ENCODE measurements around the gene ZNF732.
"Not testable (repeated sequence)": the region's sequence is repeated elsewhere in the genome, so short reads cannot be mapped to it uniquely, and the experiment has no call there.

Gene ZNF732

DNA sequence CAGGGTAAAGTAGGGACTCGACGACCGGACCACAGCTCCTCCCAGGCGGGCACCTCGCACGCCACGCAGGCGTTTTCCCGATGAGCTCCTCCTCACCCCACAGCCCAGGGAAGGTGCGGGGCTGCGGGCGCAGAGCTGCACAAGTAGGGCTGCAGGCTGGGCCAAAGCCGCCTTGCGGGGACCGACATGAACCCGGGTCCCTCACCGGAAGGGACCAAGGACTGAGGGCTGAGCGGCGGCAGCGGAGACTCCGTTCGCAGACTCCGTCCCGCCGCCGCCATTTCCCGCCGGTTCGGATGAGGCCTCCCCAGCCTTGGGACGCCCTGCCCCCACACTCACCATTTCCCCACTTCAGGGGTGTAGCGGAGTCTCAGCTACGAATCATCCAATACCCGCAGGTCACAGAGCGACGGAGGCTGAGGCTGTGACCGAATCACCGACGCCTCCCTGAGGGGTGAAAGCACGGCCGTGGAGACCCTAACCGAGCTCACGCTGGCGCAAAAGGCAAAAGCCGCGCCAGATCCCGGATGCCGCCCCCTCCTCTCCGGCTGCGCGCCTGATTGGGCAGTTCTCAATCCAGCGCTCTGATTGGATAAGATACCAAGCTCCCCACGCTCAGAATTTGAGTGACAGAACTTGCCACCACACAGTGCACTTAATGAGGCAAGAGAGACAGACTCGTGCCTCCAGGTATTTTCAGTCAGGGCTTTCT, at the start of gene ZNF732:
TSS of gene ZNF732 (minus strand) at position 506 of the 712 bp plus-strand sequence. CDS start at position 342, 164 bp downstream.
- no peak for DNase-seq (ENCODE audit: low read depth in 2 of 2)

DNA sequence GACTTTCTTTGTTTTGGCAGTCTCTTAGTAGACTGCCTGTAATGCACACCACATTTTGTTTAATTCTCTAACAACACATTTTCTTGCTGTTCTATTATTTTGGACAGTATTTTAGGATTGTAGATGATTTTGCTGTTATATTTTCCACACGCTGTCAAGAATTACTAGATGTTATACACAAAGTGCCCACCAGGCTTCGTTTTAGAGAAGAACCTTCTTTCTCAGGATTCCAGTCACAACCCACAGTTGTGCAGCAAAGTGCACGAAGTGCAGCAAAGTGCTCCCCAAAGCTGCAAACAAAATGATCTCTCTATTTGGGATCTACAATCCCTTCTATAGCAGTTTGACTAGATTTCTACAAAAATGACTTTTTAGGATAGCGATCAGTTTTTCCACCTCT, 34.7 kb upstream of the ZNF732 start:
- no peak for DNase-seq (ENCODE audit: low read depth in 2 of 2)

DNA sequence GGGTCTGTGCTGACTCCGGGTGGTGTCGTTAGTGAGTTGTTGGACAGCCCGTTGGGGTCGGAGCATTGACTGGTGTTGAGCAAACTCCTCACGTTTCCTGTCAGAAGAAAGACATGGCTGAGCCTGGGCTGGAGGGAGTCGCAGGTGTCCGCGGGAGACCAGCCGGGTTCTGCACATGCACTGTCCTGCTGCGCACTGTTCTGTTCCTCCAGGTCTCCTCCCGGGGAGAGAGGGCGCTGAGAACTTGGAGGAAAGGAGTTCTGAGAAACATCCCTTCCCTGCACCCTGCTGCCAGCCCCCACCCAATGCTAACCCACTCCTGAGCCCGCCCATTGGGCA, 33.5 kb upstream of the ZNF732 start:
- no peak for DNase-seq (ENCODE audit: low read depth in 2 of 2)

DNA sequence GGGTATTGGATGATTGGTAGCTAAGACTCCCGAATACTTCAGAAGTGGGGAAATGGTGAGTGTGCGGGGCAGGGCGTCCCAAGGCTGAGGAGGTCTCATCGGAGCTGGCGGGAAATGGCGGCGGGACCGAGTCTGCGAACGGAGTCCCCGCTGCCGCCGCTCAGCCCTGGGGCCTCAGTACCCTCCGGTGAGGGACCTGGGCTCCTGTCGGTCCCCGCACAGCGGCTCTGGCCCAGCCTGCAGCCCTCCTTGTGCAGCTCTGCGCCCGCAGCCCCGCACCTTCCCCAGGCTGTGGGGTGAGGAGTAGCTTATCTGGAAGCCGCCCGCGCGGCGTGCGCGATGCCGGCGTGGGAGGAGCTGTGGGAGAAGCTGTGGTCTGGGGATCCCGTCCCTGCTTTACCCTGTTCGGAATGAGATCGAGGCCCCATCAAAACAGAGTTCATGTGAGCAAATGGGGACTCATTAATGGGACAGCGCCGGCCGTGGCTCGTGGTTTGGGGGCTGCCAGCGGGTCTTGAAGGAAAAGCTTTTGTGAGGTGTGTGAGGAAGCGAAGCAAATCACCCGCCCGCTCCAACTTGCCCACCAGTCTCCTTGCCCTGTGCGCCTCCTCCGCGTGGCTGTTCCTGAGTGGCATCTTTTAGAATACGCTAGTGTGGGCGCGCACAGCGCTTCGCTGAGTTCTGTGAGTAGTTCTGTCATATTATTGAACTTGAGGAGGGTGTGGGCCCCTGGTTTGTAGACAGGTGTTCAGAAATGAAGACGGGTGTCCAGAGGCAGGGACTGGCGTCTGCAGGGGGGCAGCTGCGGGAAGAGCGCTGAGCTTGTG, 32.9 kb upstream of the ZNF732 start:
- peak; percentile 29 for DNase-seq (ENCODE audit: low read depth in 2 of 2)

DNA sequence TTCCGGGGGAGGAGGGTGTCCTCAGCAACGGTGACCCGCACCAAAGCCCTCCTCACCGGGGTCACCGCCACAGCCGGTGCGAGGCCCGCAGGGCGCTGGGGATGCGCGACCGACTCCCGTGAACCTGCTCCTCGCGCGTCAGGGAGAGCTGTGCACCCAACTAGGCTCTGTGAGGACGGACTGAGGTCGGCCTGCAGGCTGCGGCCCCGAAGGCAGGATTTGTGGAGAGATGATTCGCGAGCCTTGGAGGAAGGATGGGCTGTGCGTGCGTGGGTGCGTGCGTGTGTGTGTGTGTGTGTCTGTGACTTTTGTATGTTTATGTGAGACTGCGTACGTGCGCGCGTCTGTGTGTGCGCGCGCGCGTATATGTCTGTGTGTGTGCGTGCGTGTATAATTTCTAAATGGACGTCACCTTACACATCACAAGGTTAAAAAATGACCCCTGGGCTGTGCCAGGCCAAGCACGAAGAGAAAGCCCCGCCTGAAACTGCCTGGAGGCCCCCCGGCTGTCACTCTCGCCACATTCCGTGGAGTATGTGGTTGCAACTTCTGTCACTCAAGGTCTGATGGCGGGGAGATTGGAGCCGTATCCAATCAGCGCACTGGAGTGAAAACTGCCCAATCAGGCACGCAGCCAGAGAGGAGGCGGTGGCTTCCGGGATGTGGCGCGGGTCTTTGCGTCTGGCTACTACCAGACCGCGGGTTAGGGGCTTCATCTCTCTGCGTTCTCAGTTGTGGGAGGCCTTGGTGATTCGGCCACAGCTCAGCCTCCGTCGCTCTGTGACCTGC, 32.1 kb upstream of the ZNF732 start, which contains the start of gene ZNF141:
TSS of gene ZNF141 (plus strand) at position 672 of the 789 bp plus-strand sequence. CDS start 170 bp downstream, outside the sequence.
- DNase-seq (ENCODE audit: low read depth in 2 of 2) = peak; percentile 84 to 87

DNA sequence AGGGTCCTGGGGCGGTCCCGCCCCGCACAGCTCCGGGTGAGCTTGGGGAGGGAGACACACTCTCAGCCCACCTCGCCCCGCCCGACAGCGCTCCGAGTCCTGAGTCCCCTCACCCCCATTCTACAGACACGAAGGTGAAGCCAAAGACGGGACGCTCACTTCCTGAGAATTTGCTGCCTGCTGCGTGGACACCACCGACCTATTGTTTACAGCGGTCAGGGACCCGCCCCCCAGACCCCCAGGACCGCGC, 31.5 kb upstream of the ZNF732 start:
- DNase-seq (ENCODE audit: low read depth in 2 of 2) = no peak

DNA sequence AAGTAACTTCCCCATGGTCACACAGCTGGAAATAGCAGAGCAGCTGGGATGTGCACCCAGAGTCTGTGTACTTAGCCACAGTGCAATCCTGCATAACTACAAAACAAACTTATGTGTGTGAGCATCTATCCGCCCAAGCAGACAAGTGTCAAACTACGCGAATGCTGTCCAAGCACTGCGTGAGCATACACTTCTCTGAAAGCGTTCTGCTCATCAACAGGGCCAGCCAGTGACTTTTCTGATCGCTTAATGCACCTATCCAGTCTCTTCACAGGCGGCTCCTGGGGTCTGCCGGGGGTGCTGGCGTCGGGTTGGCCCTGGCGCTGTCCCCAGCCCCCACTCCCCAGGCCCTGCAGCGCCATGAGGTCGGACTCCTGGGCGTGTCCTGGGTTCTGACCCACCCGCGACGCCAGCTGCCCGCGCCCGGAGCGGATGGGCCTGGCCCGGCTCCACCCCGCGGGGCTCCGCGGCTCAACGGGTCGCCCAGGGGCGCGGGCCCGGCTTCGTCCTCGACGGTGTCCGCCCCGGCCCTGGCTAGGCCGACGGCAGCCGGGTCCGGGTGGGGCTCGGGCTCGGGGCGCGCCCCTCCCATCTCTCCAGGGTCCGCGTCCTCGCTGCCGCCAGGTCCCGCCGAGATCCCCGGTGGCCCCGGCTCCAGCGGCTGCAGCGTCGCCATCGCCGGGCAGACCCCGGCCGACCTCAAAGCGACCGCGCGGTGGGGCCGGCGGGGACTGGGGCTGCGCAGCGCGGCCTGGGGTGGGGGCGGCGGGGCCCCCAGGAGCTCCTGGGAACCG, 31.0 kb upstream of the ZNF732 start:
- no peak for DNase-seq (ENCODE audit: low read depth in 2 of 2)

DNA sequence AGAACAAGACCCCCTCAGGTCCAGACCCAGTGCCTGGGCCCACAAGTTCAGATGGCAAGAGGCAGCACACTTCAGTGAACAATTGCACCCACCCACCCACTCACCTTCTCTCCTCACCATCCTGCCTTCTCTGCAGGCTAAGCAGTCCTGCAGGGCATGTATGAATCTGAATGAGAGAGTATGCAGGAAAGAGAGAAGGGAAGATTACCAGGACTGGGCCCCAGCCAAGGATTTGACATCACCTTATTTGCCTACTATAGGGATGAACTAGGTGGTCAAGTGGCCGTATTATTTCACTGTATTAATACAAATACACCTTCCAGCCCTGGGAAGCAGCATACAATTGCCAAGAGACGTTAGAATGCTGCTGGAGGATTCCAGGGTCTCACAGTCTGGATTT, 30.2 kb upstream of the ZNF732 start:
- no peak for DNase-seq (ENCODE audit: low read depth in 2 of 2)

DNA sequence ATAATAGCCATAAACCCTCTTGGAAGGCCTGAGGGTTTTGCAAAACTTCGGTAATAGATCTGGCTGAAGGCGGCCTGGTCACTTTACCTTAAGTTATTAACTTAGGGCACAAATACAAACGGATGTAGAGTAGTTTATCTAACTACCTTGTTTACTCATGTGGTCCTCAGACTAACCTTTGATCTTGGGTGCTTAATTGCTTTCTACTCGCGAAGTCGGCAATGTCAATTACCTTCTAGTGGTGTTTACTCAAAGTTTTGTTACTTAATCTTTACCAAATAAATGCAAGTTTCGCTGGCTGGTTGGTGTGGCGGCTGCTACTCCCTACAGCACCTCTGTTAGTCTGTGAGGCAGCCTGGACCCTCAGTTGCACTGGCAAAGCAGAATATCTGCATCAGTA, 23.5 kb upstream of the ZNF732 start:
- DNase-seq (ENCODE audit: low read depth in 2 of 2) = no peak

DNA sequence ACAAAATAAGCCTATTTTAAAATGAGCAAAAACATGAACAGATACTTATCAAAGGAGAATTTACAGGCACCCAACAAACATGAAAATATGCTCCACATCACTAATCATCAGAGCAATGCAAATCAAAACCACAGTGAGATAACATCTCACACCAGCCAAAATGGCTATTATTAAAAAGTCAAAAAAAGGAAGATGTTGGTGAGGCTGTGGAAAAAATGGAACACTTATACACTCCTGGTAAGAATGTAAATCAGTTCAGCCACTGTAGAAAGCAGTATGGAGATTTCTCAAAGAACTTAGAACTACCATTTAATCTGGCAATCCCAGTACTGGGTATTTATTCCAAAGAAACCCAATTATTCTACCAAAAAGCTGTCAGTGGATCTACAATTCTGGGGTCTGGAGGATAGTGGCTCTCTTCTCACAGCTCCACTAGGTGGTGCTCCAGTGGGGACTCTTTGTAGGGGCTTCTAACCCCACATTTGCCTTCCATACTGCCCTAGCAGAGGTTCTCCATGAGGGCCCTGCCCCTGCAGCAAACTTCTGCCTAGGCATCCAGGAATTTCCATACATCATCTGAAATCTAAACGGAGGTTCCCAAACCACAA, 9.1 kb upstream of the ZNF732 start:
- DNase-seq (ENCODE audit: low read depth in 2 of 2) = no peak

DNA sequence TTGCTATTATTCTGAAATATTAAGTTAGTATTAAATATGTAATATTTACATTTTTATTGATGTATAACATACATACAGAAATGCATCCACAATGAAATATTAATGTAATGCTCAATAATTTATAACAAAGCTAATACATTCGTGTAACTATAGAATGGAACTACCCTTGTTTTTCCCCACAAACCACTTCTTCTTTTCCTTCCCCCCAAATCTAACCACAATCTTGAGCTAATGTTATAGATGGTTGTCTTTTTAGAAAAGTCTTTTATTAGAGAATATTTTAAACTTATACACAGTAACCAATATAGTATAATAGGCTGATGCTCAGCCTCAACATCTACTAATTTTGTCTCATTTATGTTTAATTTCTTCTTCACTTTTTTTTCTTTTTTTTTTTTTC, 4.5 kb upstream of the ZNF732 start:
- no peak for DNase-seq (ENCODE audit: low read depth in 2 of 2)

DNA sequence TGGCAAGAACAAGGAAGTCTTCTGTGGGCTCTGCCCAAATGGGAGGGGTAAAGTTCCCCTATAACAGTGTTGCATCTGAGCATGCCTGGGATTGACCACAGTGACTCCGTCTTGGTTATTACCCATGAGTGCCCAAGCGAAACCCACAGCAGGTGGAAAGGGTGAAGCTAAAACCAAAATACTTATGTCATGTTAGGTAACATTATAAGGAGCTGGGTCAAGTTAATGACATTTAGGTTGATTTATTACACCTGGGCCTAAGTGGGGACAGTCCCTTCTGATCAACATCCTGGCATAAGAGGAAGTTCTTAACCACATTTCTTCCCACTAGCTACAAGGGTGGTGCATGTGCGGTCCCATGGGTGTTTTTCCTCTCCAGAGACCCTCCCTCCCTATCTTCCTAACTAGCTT, 1.3 kb upstream of the ZNF732 start:
- DNase-seq (ENCODE audit: low read depth in 2 of 2) = no peak

DNA sequence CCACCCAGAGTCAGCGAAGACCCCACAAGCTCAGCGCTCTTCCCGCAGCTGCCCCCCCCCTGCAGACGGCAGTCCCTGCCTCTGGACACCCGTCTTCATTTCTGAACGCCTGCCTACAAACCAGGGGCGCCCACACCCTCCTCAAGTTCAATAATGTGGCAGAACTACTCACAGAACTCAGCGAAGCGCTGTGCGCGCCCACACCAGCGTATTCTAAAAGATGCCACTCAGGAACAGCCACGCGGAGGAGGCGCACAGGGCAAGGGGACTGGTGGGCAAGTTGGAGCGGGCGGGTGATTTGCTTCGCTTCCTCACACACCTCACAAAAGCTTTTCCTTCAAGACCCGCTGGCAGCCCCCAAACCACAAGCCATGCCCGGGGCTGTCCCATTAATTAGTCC, 758 bp downstream of the ZNF732 start:
- not testable (repeated sequence) for DNase-seq (ENCODE audit: low read depth in 2 of 2)

DNA sequence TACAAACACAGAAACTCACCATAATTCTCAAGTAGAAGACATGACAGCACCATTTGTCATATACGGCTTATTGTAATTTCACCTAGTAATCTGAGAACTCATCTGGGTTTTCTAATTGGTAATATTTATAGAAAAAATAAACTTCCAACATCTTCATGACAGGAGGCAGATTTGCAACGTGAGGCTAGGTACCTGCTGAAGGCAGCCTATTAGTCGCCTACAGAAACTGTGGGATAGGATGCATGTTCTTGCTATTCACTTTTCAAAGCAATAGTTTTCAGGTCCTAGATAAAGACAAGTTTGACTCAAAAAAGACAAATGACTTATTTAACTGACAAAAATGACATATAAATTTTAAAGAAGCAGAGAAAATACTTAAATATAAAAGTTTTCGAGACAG, 2.9 kb downstream of the ZNF732 start:
- DNase-seq (ENCODE audit: low read depth in 2 of 2) = no peak

DNA sequence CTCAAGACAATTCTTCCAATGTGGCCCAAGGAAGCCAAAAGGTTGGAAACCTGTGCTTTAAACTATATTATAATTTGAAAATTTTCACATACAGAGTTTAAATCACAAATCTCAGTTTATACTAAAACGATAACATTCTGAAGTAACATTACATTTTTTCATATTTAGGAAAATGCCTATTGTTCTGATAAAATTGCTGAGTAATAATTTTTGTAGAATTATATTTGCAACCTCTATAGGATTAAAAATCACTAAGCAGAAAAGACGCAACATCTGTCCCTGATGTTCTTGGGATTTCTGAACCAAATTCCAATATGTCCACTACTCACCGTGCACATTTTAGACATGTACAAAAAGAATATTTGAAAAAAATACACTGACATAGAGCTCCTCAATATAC, 10.5 kb downstream of the ZNF732 start:
- no peak for DNase-seq (ENCODE audit: low read depth in 2 of 2)

DNA sequence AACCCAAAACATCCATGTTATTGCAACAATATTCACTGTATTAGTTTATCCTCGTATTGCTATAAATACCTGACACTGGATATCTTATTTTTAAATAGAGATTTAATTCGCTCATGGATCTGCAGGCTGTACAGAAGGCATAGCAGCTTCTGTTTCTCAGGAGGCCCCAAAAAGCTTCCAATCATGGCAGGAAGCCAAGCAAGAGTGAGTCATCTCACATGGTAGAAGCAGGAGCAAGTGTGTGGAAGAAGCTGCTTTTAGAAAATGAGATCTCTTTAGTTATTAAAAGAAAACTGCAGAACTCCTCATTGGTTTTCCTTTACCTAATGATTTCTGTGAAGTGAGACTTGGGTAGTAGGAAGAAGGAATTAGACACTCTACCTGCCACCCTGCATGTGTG, 16.4 kb downstream of the ZNF732 start:
- DNase-seq (ENCODE audit: low read depth in 2 of 2) = no peak

DNA sequence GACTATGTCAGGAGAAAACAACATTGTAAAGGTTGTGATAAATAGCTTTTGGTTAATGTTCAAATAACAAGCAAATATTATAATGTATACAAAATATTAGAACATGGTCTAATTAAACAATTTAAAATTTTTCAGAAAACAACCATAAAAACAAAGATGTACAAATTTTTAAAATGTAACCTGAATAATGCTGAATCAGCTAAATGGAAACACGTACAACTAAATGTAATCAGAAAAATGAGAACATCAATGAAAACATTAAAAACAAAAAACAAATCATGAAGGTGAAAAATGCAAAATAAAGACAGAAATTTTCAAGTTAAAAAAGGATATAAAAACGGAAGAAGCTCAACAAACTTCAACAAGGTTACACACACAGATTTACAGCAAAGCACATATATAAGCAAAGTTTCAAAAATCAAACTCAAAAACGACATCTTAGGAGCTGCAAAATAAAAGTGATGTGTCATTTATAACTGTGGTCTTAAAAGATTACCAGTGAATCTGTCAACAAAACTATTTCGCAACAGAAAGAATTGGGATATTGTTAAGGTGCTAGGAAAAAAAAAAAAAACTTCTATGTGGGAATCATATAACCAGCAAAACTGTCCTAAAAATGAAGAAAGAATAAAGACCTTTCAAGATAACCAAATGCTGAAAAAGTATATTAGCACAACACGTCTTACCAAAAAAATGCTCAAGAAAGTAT, 31.8 kb downstream of the ZNF732 start:
- DNase-seq (ENCODE audit: low read depth in 2 of 2) = no peak

DNA sequence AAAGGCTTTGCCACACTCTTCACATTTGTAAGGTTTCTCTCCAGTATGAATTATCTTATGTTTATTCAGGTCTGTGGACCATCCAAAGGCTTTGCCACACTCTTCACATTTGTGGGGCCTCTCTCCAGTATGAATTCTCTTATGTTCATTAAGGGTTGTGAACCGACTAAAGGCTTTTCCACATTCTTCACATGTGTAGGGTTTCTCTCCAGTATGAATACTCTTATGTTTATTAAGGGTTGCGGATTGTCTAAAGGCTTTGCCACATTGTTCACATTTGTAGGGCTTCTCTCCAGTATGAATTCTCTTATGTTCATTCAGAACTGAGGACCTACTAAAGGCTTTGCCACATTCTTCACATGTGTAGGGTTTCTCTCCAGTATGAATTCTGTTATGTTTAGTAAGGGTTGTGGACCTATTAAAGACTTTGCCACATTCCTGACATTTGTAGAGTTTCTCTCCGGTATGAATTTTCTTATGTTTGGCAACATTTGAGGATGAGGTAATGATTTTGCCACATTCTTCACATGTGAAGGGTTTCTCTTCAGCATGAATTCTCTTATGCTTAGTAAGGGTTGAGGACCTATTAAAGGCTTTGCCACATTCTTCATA, 33.7 kb downstream of the ZNF732 start:
- DNase-seq (ENCODE audit: low read depth in 2 of 2) = no peak

DNA sequence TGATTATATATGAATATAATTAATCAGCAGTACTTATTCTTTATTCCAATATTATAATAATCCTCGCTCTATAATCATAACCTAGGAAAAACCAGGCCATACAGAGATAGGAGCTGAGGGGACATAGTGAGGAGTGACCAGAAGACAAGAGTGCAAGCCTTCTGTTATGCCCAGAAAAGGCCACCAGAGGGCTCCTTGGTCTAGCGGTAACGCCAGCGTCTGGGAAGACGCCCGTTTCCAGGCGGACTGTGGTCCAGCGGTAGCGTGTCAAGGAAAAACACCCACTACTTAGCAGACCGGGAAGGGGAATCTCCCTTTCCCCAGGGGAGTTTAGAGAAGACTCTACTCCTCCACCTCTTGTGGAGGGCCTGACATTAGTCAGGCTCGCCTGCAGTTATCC, 46.0 kb downstream of the ZNF732 start:
- not testable (repeated sequence) for DNase-seq (ENCODE audit: low read depth in 2 of 2)

DNA sequence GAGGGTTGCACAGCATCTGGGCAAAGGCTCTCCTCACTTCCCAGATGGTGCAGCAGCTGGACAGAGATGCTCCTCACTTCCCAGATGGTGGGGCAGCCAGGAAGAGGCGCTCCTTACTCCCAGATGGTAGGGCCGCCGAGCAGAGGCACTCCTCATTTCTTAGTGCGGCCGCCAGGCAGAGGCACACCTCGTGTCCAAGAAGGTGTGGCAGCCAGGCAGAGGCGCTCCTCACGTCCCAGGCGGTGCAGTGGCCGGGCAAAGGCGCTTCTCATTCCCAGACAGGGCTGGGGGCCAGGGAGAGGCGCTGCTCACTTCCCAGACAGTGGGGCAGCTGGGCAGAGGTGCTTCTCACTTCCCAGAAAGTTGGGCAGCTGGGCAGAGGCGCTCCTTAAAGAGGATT, 48.8 kb downstream of the ZNF732 start:
- DNase-seq (ENCODE audit: low read depth in 2 of 2) = no peak
